K562 (cell line): ENCODE data around the gene MYO1B. TPM values are rescaled to one million over a fixed set of nuclear protein-coding genes. Genes with fewer than 3 reads are reported as not detected.

ENCODE experiments used
- ATAC-seq: fragments of 200-7000 bp; cut with Tn5 transposase; 3 replicates; pipeline ENCODE4 v1.9.1; 2020; ENCODE audit warnings: moderate library complexity
- BruUV-seq: library from RNA; stranded (reverse); fragments of 400-500 nt; replicated peaks from 2 replicates; lab custom pipeline; 2021; lab: Mats Ljungman, UMichigan
- CTCF ChIA-PET: fragments of 300-600 bp; formaldehyde crosslinking; extraction: SDS; loops from one replicate; lab custom pipeline; 2021; ENCODE audit warnings: low intra/inter-chr PET ratio; lab: Yijun Ruan, JAX
- POLR2A ChIA-PET: fragments of 300-600, 350-650 bp; sonication (Branson Sonifier 250); formaldehyde crosslinking; extraction: SDS; loops from one replicate; lab custom pipeline; 2021; ENCODE audit warnings: antibody characterized with exemption, inconsistent platforms; lab: Yijun Ruan, JAX
- DNase-seq, 4 experiments: peaks; one replicate each; pipeline versions ENCODE4 v3.0.0 to v3.0.0-alpha.2; 2011 to 2018; ENCODE audit warnings: low spot score in 3 of 4, mixed read lengths in 3 of 4; ENCODE audit errors: extremely low read depth in 1 of 4
- FAIRE-seq: peaks from 2 replicates; lab custom pipeline; 2011; peaks lifted over from hg19 to GRCh38; lab: Jason Lieb, UNC
- H2AFZ ChIP-seq: 2 replicates; pipeline ENCODE4 v1.6.0; 2011; ENCODE audit warnings: low read depth, low read length, control low read depth, inconsistent platforms
- H3K27ac ChIP-seq: fragments of 200-600 bp; 3 replicates; pipeline ENCODE4 v1.8.0; 2011; ENCODE audit warnings: low read depth, mild to moderate bottlenecking, control low read depth, inconsistent platforms, low read length, moderate library complexity, mixed read lengths; ENCODE audit errors: extremely low read depth
- H3K27me3 ChIP-seq, 2 experiments: fragments of 300-600 bp in 1 of 2; 2 replicates in 1 of 2; 3 replicates in 1 of 2; pipeline versions ENCODE4 v1.6.0 to v1.8.0; 2011; ENCODE audit warnings: inconsistent platforms in 2 of 2, low read length in 2 of 2, mild to moderate bottlenecking in 1 of 2, mixed read lengths in 1 of 2, moderate library complexity in 1 of 2; ENCODE audit not compliant: control insufficient read depth in 2 of 2, insufficient read depth in 2 of 2
- H3K36me3 ChIP-seq: fragments of 300-600 bp; 3 replicates; pipeline ENCODE4 v1.8.0; 2011; ENCODE audit warnings: mild to moderate bottlenecking, low read length, inconsistent platforms; ENCODE audit not compliant: control insufficient read depth, insufficient read depth
- H3K4me1 ChIP-seq, 2 experiments: fragments of 200-600 bp in 1 of 2; replicated peaks in 1 of 2; 2 replicates in 1 of 2; 3 replicates in 1 of 2; pipeline versions ENCODE4 v1.5.1 to v1.8.0; 2011; ENCODE audit warnings: inconsistent platforms in 2 of 2, low read length in 2 of 2, mild to moderate bottlenecking in 1 of 2, mixed read lengths in 1 of 2, moderate library complexity in 1 of 2; ENCODE audit not compliant: control insufficient read depth in 2 of 2, insufficient read depth in 2 of 2
- H3K4me2 ChIP-seq: 2 replicates; pipeline ENCODE4 v1.6.1; 2011; ENCODE audit warnings: low read length, control low read depth, inconsistent platforms, mixed read lengths; ENCODE audit not compliant: insufficient read depth
- H3K4me3 ChIP-seq: fragments of 200-600 bp; sonication (generic), shearing (Covaris generic); 2 replicates; pipeline ENCODE4 v1.5.1; 2016; ENCODE audit warnings: control low read depth, inconsistent platforms
- H3K79me2 ChIP-seq: fragments of 200-600 bp; 3 replicates; pipeline ENCODE4 v1.8.0; 2011; ENCODE audit warnings: low read length, inconsistent platforms; ENCODE audit not compliant: control insufficient read depth, insufficient read depth
- H3K9ac ChIP-seq, 2 experiments: 2 replicates each; pipeline versions ENCODE4 v1.6.0 to v1.6.1; 2011; ENCODE audit warnings: low read depth in 2 of 2, low read length in 2 of 2, control low read depth in 1 of 2, inconsistent platforms in 1 of 2, mild to moderate bottlenecking in 1 of 2, mixed read lengths in 1 of 2; ENCODE audit not compliant: insufficient read depth in 1 of 2
- H3K9me1 ChIP-seq: one replicate; pipeline ENCODE4 v1.6.0; 2011; ENCODE audit warnings: inconsistent platforms, mild to moderate bottlenecking, low read length, moderate library complexity; ENCODE audit not compliant: control insufficient read depth, insufficient read depth
- H3K9me3 ChIP-seq: replicated peaks from 2 replicates; pipeline ENCODE4 v1.5.1; 2011; ENCODE audit warnings: low read depth, low read length, inconsistent platforms; ENCODE audit not compliant: control insufficient read depth, insufficient read depth
- H4K20me1 ChIP-seq: replicated peaks from 2 replicates; pipeline ENCODE4 v1.6.1; 2011; ENCODE audit warnings: low read length, inconsistent platforms, mixed read lengths; ENCODE audit not compliant: control insufficient read depth, insufficient read depth
- CBX1 ChIP-seq: sonication (generic); IDR thresholded peaks from 2 replicates; pipeline ENCODE4 v1.6.1; 2016; ENCODE audit warnings: antibody characterized with exemption, low read depth, mild to moderate bottlenecking
- JUN ChIP-seq, 2 experiments: sonication (generic) in 1 of 2; formaldehyde crosslinking in 1 of 2; IDR thresholded peaks; 2 replicates each; pipeline versions ENCODE4 v1.6.1 to v1.8.0; 2012 to 2022; ENCODE audit warnings: borderline replicate concordance in 2 of 2, mild to moderate bottlenecking in 2 of 2, improper control_type of control experiment in 1 of 2, low read depth in 1 of 2, low read length in 1 of 2, missing genetic modification reagents in 1 of 2
- NFIC ChIP-seq: fragments of 450-650 bp; IDR thresholded peaks from 2 replicates; pipeline ENCODE4 v1.6.1; 2017; ENCODE audit warnings: mild to moderate bottlenecking, inconsistent platforms
- TAF1 ChIP-seq: IDR thresholded peaks from 2 replicates; pipeline ENCODE4 v1.6.1; 2011; ENCODE audit warnings: mild to moderate bottlenecking, low read length, moderate library complexity; ENCODE audit not compliant: insufficient read depth, control insufficient read depth, severe bottlenecking; ENCODE audit errors: extremely low read depth
- TRIM28 ChIP-seq: fragments of 450-650 bp; IDR thresholded peaks from 2 replicates; pipeline ENCODE4 v1.6.1; 2017
- ZNF12 ChIP-seq: sonication (generic); formaldehyde crosslinking; IDR thresholded peaks from 2 replicates; pipeline ENCODE4 v1.4.0; 2020; ENCODE audit warnings: mild to moderate bottlenecking, missing genetic modification reagents
- WGBS: fragments of 100-300 bp; shearing (Covaris generic); methylation state at CpG from one replicate; pipeline ENCODE4 v1.1.6; 2016; ENCODE audit warnings: low coverage, mixed read lengths; ENCODE audit not compliant: insufficient coverage; ENCODE audit errors: missing lambda C conversion rate; 5-methylcytosine and 5-hydroxymethylcytosine counted together
- in situ Hi-C: fragments of 300-500 bp; cut with MboI; formaldehyde crosslinking; loops from 4 replicates; pipeline ENCODE4 v1.15.0; 2018; ENCODE audit warnings: inconsistent platforms, mixed read lengths
- intact Hi-C: fragments of 100-400 bp; cut with micrococcal nuclease; formaldehyde crosslinking; loops from 2 replicates; pipeline ENCODE4 v1.14.2; 2022
- polyA plus RNA-seq, 8 experiments: library from polyadenylated mRNA; depleted of rRNA in 4 of 8; stranded (reverse) in 5 of 8; unstranded in 3 of 8; fragments of >200 nt; fragmentation: Nextera tagmentation in 2 of 8; fragmentation: Illumina TruSeq in 1 of 8; extraction: Ambion mirVana in 2 of 8; extraction: Trizol in 1 of 8; gene quantifications; 2 replicates each; pipeline versions ENCODE4 v1.2.1 to v1.2.3, GENCODE V29; 2011 to 2014; ENCODE audit warnings: inconsistent platforms in 1 of 8, missing spikeins in 1 of 8
- total RNA-seq, 7 experiments: library from RNA; depleted of rRNA in 6 of 7; stranded (reverse); fragments of >200 nt in 6 of 7; fragmentation: Illumina TruSeq in 2 of 7; extraction: Trizol in 2 of 7; gene quantifications; 2 replicates each; pipeline versions ENCODE4 v1.2.1 to v1.2.3, GENCODE V29; 2011 to 2021; ENCODE audit warnings: low replicate concordance in 1 of 7
- TF ChIP-seq, protein P1 (sequence below): fragments of 250-450 bp; sonication (Bioruptor Pico); IDR thresholded peaks from 2 replicates; pipeline ENCODE4 v1.4.0; 2020; ENCODE audit warnings: mild to moderate bottlenecking
- TF ChIP-seq, protein P2 (sequence below): sonication (generic); formaldehyde crosslinking; IDR thresholded peaks from 2 replicates; pipeline ENCODE4 v1.8.0; 2022; ENCODE audit warnings: mild to moderate bottlenecking, low read depth, missing genetic modification reagents
- TF ChIP-seq, protein P3 (sequence below): sonication (generic); formaldehyde crosslinking; IDR thresholded peaks from 2 replicates; pipeline ENCODE4 v1.8.0; 2022; ENCODE audit warnings: missing genetic modification reagents, mild to moderate bottlenecking, moderate library complexity, borderline replicate concordance
- TF ChIP-seq, protein P4 (sequence below), 3 experiments: fragments of 200-800 bp in 1 of 3; sonication (Bioruptor generic) in 1 of 3; sonication (generic) in 1 of 3; formaldehyde crosslinking in 1 of 3; IDR thresholded peaks; 2 replicates each; pipeline versions ENCODE4 v1.6.1 to v1.8.0; 2016 to 2022; ENCODE audit warnings: mild to moderate bottlenecking in 2 of 3, missing compliant biosample characterization in 2 of 3, missing genetic modification characterization in 2 of 3, missing genetic modification reagents in 1 of 3

The MYO1B gene
- total and polyA plus RNA-seq, 9 of the 15 experiments (the other 6 are each of a cell fraction or from before 2014, with no cell fraction given) = 0.04 to 0.33 (median 0.20) TPM; not detected in 5

DNA sequence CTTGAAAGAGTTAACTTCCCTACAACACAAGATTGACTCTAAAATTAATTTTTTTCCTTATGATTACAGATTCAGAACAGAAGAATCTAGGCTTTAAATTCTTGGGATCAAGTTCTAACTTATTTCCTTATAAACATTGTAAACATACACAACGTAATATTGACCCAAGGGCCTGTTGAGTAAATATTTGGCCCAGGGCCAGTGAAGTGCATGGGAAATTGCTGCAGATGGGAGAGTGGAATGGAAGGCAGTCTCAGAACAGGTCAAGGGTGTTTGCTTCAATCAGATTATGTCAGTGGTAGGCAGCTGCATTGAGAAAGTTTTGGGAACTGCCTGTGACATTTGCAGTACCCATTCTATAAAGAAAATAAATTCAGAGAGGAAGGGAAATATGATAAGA, 137.6 kb downstream of the MYO1B start:
- ChIA-PET POLR2A (no interaction called here), CTCF (no interaction called here)
- Histone ChIP-seq H3K9ac (no peak overlapping the region), H3K9me3 (no peaks in the 10 kb centered on the region), H3K9me1 (no peaks in the 10 kb centered on the region), H2AFZ (no peak overlapping the region), H3K4me2 (no peak overlapping the region), H4K20me1 (no peaks in the 10 kb centered on the region), H3K79me2 (no peaks in the 10 kb centered on the region), H3K27me3 (no peaks in the 10 kb centered on the region), H3K36me3 (no peaks in the 10 kb centered on the region), H3K27ac (no peak overlapping the region), H3K4me1 (no peaks in the 10 kb centered on the region), H3K4me3 (no peak overlapping the region)
- DNase-seq (no peak), FAIRE-seq (no peak), ATAC-seq (no peak)
- in situ Hi-C loops (no loop called here), intact Hi-C loops (no loop called here)
- no TSS peak for BruUV-seq
- 0% methylated on average over 1 of the region's 1 CpG for WGBS
- no peak for TF ChIP-seq CBX1
- peak; percentile 75 for TF ChIP-seq NFIC

DNA sequence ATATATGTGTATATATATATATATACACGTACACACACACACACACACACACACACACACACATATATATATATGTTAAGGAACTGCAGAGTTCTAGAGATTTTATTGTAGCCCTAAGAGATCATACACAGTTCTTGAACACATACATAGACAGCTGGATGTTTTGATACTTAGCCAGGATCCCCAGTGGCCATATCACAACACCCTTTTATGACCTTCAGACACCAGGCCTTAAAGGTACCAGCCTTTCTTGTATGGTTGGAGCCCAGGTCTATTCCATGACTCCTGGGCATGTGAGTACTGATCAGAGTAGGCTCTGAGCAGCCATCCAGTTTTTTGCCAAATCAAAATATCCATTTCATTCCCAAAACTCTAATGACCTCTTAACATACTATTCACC, 138.3 kb downstream of the MYO1B start:
- no peak overlapping the region for H3K4me2 ChIP-seq
- intact Hi-C loops = no loop called here
- TF ChIP-seq, protein P1, sequence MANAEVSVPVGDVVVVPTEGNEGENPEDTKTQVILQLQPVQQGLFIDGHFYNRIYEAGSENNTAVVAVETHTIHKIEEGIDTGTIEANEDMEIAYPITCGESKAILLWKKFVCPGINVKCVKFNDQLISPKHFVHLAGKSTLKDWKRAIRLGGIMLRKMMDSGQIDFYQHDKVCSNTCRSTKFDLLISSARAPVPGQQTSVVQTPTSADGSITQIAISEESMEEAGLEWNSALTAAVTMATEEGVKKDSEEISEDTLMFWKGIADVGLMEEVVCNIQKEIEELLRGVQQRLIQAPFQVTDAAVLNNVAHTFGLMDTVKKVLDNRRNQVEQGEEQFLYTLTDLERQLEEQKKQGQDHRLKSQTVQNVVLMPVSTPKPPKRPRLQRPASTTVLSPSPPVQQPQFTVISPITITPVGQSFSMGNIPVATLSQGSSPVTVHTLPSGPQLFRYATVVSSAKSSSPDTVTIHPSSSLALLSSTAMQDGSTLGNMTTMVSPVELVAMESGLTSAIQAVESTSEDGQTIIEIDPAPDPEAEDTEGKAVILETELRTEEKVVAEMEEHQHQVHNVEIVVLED = no peak
- TF ChIP-seq, protein P2, sequence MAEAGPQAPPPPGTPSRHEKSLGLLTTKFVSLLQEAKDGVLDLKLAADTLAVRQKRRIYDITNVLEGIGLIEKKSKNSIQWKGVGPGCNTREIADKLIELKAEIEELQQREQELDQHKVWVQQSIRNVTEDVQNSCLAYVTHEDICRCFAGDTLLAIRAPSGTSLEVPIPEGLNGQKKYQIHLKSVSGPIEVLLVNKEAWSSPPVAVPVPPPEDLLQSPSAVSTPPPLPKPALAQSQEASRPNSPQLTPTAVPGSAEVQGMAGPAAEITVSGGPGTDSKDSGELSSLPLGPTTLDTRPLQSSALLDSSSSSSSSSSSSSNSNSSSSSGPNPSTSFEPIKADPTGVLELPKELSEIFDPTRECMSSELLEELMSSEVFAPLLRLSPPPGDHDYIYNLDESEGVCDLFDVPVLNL (CRISPR knock-in tag) = no peak
- TF ChIP-seq TAF1 (no peak), ZNF12 (no peak), JUN (IDR thresholded peaks at IDR 0.05; ENCODE audit: borderline replicate concordance, low read depth, low read length) (no peak), JUN (CRISPR knock-in tag; IDR thresholded peaks at IDR 0.05; ENCODE audit: borderline replicate concordance) (no peak), TRIM28 (no peak)
- TF ChIP-seq, protein P3, sequence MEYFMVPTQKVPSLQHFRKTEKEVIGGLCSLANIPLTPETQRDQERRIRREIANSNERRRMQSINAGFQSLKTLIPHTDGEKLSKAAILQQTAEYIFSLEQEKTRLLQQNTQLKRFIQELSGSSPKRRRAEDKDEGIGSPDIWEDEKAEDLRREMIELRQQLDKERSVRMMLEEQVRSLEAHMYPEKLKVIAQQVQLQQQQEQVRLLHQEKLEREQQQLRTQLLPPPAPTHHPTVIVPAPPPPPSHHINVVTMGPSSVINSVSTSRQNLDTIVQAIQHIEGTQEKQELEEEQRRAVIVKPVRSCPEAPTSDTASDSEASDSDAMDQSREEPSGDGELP = no peak
- TF ChIP-seq, protein P4, sequence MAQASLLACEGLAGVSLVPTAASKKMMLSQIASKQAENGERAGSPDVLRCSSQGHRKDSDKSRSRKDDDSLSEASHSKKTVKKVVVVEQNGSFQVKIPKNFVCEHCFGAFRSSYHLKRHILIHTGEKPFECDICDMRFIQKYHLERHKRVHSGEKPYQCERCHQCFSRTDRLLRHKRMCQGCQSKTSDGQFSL (CRISPR knock-in tag; IDR thresholded peaks at IDR 0.05) = no peak
- TF ChIP-seq, protein P4 (tag; IDR thresholded peaks at IDR 0.05) = no peak

More for the DNA sequence above, 138.3 kb downstream of the MYO1B start:
- no peak for DNase-seq
- no peak overlapping the region for H3K4me3 ChIP-seq
- no peaks in the 10 kb centered on the region for H3K36me3 ChIP-seq
- no peaks in the 10 kb centered on the region for H4K20me1 ChIP-seq
- H3K27me3 ChIP-seq = no peaks in the 10 kb centered on the region
- in situ Hi-C loops = no loop called here
- H3K4me1 ChIP-seq = no peaks in the 10 kb centered on the region
- no peaks in the 10 kb centered on the region for H3K79me2 ChIP-seq
- no peak overlapping the region for H3K27ac ChIP-seq
- ChIA-PET POLR2A (no interaction called here), CTCF (no interaction called here)
- H3K9me3 ChIP-seq = no peaks in the 10 kb centered on the region
- ATAC-seq = no peak
- H3K9ac ChIP-seq = no peak overlapping the region
- no CpG with 5 or more reads among the region's 1 CpG for WGBS
- H3K9me1 ChIP-seq = no peaks in the 10 kb centered on the region
- no TSS peak for BruUV-seq
- no peak overlapping the region for H2AFZ ChIP-seq
- FAIRE-seq = no peak
